Measurements from ENCODE around the gene LASP1. TPM values are rescaled to one million over a fixed set of nuclear protein-coding genes. Genes with fewer than 3 reads are reported as not detected.
A peak's percentile ranks its signal among the peaks of the same experiment; 100 is the strongest.

Gene LASP1
- polyA plus RNA-seq, 1 donor from 2014 or later, result 44.5 TPM

- peaks cover 3% of the 10 kb centered on the region for H3K36me3 Mint-ChIP-seq
- H3K27ac Mint-ChIP-seq, result peak overlapping the region; percentile 33 to 82 (median 48)
- peak overlapping the region in 2 of 4 donors; percentile 67 to 83 for H3K4me3 Mint-ChIP-seq
- no peaks in the 10 kb centered on the region for H3K9me3 Mint-ChIP-seq
- peaks cover 42 to 59% (median 47%) of the 10 kb centered on the region in 3 donors for H3K4me1 Mint-ChIP-seq
- H3K27me3 Mint-ChIP-seq, result no peaks in the 10 kb centered on the region
Measured at GRCh38 chr17:38874505-38875400, 4.9 kb downstream of the LASP1 start.

DNA sequence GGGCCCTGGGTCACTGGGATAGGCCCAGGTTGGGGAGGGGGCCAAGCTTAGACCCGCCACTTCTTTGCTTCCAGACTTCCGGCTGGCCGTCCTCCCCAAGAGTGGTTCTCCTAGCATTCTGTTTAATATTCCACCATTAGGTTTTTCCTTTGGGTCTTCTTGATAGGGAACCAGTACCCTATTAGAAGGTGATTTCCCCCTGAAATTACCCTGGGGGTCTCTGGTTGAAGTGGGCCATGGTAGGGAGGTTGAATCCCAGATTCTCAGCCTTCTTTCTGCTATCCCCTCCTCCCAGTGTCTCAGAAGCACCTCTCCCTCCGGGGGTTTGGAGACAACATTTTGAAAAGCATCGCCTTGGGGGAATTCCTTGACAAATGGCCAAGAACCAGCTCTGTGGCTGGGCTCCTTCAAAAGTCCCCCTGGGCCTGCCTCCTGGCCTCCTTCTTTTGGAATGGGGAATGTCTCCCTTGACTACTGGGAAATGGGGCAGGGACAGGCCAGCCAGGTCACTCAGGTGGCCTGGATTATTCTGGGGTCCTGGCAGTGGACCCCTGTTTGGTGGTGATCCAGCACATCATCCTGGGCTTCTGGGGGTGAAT is 5.7 kb downstream of the LASP1 start:
- Mint-ChIP-seq H3K36me3 (peaks cover 3% of the 10 kb centered on the region), H3K4me3 (peak overlapping the region in 3 of 4 donors; percentile 57 to 71 (median 67)), H3K4me1 (peaks cover 42 to 61% (median 48%) of the 10 kb centered on the region in 3 donors), H3K9me3 (no peaks in the 10 kb centered on the region), H3K27ac (peak overlapping the region; percentile 48 to 76 (median 54)), H3K27me3 (no peaks in the 10 kb centered on the region)

GRCh38 chr17:38877130-38877851 is 7.4 kb downstream of the LASP1 start:
- H3K36me3 Mint-ChIP-seq, result peaks cover 3% of the 10 kb centered on the region
- H3K4me3 Mint-ChIP-seq, result peak overlapping the region in 3 of 4 donors; percentile 74 to 77 (median 74)
- H3K27me3 Mint-ChIP-seq, result no peaks in the 10 kb centered on the region
- H3K4me1 Mint-ChIP-seq, result peaks cover 35 to 59% (median 40%) of the 10 kb centered on the region in 3 donors
- no peaks in the 10 kb centered on the region for H3K9me3 Mint-ChIP-seq
- peak overlapping the region; percentile 81 to 93 (median 92) for H3K27ac Mint-ChIP-seq

DNA sequence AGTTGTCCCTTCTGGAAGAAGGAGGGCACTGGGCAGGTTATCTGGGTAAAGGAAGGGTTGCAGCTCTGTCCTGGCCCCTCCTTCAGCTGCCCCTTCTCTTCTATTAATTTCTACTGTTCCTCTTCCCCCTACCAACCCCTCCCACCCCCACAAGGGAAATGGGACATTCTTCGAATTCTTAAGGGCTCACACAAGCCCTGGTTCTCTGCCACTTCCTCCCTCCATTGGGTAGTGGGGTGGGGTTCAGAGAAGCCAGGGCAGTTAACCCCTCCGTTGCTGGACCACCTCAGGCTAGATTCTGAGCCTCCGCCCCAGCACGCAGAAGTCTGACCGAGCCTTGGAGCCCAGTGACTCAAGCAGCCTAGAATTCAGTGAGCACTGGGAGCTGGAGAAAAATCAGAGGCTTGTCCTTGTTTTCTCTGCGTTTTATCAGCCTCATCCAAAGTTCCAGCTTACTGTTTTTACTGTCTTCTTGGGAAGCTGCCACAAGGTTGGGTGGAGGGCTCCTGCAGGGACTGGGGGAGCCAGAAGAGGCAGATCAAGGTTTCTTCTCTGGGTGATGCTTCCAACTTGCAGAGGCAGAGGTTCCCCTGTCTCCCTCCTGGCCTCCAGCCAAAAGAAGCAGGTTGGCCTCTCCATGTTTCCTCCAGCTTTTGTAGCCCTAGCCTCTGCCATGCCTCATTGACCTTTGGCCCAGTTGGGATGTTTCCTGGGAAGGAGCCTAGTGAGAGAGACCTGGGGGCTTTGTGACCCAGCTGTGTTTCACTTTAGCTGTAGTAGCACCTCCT is 10.2 kb downstream of the LASP1 start:
- no peaks in the 10 kb centered on the region for H3K9me3 Mint-ChIP-seq
- H3K4me1 Mint-ChIP-seq, result peaks cover 37 to 48% (median 43%) of the 10 kb centered on the region in 3 donors
- H3K27me3 Mint-ChIP-seq, result no peaks in the 10 kb centered on the region
- peak overlapping the region in 3 of 4 donors; percentile 23 to 59 (median 32) for H3K4me3 Mint-ChIP-seq
- peak overlapping the region in 2 of 3 donors; percentile 21 to 87 for H3K27ac Mint-ChIP-seq
- H3K36me3 Mint-ChIP-seq, result peaks cover 2% of the 10 kb centered on the region

GRCh38 chr17:38881600-38882191 is 11.8 kb downstream of the LASP1 start:
- Mint-ChIP-seq H3K27me3 (no peaks in the 10 kb centered on the region), H3K9me3 (no peaks in the 10 kb centered on the region), H3K4me1 (peaks cover 38 to 53% (median 42%) of the 10 kb centered on the region in 3 donors), H3K4me3 (peak overlapping the region in 1 of 4 donors; percentile 83), H3K27ac (peak overlapping the region in 2 of 3 donors; percentile 71 to 89), H3K36me3 (peaks cover 2% of the 10 kb centered on the region)

GRCh38 chr17:38882870-38883269 is 13.0 kb downstream of the LASP1 start:
- peak overlapping the region in 2 of 3 donors; percentile 78 to 91 for H3K27ac Mint-ChIP-seq
- H3K27me3 Mint-ChIP-seq, result no peaks in the 10 kb centered on the region
- H3K4me1 Mint-ChIP-seq, result peaks cover 29 to 45% (median 40%) of the 10 kb centered on the region in 3 donors
- no peaks in the 10 kb centered on the region for H3K9me3 Mint-ChIP-seq
- peaks cover 2% of the 10 kb centered on the region for H3K36me3 Mint-ChIP-seq
- peak overlapping the region in 1 of 4 donors; percentile 66 for H3K4me3 Mint-ChIP-seq

- H3K4me3 Mint-ChIP-seq, result peak overlapping the region in 3 of 4 donors; percentile 69 to 93 (median 85)
- no peaks in the 10 kb centered on the region for H3K27me3 Mint-ChIP-seq
- H3K4me1 Mint-ChIP-seq, result peaks cover 20 to 40% (median 34%) of the 10 kb centered on the region in 3 donors
- H3K36me3 Mint-ChIP-seq, result peaks cover 2% of the 10 kb centered on the region
- H3K9me3 Mint-ChIP-seq, result no peaks in the 10 kb centered on the region
- H3K27ac Mint-ChIP-seq, result peak overlapping the region; percentile 77 to 91 (median 83)
Measured at GRCh38 chr17:38883592-38884526, 14.0 kb downstream of the LASP1 start.

GRCh38 chr17:38885044-38885727 is 15.3 kb downstream of the LASP1 start:
- Mint-ChIP-seq H3K4me1 (peaks cover 15 to 39% (median 34%) of the 10 kb centered on the region in 3 donors), H3K4me3 (peak overlapping the region in 2 of 4 donors; percentile 72 to 78), H3K27me3 (no peaks in the 10 kb centered on the region), H3K27ac (peak overlapping the region; percentile 31 to 70 (median 67)), H3K9me3 (no peaks in the 10 kb centered on the region), H3K36me3 (peaks cover 2% of the 10 kb centered on the region)

DNA sequence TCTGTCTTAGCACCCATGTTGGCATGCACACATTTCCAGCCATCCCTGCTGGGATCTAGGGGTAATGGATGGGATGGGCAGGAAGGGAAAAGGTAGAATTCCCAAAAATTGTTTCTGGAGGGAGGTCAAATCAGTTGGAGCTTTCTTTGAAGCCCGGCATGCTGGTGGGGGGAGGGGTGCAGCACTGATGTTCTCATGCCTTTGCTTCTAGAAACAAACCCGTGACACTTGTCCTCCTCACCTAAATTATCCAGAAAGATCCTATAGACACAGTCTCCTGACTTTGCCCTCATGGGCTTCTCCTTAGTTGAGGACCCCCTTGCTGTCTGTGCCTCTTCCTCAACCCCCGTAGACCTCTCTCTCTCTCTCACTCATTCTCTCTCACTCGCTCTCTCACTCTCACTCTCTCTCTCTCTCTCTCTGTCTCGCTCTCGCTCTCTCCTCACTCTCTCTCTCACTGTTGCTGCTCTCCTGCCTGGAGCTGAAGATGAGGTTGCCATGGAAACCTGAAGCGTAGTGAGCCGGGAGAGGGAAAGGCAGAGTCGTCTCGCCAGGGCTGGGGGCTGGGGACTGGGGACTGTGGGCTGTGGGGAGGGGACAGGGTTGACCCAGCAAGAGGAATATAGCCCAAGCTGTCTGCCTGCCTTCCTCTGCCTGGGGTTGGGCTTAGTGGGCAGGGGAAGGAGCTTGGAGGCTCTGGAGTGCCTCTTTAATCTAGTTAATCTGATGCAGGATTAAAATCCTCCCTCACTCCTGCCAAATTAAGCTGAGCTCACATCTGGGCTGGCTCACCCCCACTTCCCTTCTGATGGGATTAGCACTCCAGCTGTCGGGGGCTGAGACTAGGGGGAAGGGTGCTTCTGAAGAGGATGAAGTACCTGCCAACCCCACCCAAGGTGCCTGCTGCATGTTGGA is 16.1 kb downstream of the LASP1 start:
- H3K27me3 Mint-ChIP-seq, result no peaks in the 10 kb centered on the region
- H3K4me3 Mint-ChIP-seq, result peak overlapping the region in 1 of 4 donors; percentile 78
- peaks cover 2% of the 10 kb centered on the region for H3K36me3 Mint-ChIP-seq
- peaks cover 15 to 38% (median 34%) of the 10 kb centered on the region in 3 donors for H3K4me1 Mint-ChIP-seq
- H3K9me3 Mint-ChIP-seq, result no peaks in the 10 kb centered on the region
- H3K27ac Mint-ChIP-seq, result peak overlapping the region in 2 of 3 donors; percentile 42 to 67

GRCh38 chr17:38886643-38887010 is 16.8 kb downstream of the LASP1 start:
- Mint-ChIP-seq H3K9me3 (no peaks in the 10 kb centered on the region), H3K36me3 (peaks cover 2% of the 10 kb centered on the region), H3K4me1 (peaks cover 19 to 32% (median 28%) of the 10 kb centered on the region in 3 donors)

DNA sequence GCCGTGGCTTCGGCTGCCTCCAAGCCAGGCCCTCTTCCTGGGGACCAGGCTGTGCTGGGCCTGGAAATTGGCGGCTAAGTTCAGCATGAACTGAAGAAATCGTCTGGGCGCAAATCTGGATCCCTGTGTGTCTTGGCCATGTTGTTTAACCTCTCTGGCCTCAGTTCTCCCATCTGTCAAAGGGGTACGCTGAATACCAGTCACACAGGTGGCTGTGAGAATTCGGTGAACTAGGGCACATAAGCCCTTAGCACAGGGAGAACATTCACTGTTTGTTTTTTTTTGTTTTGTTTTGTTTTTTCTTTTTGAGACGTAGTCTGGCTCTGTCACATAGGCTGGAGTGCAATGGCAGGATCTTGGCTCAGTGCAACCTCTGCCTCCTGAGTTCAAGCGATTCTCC is 19.0 kb downstream of the LASP1 start:
- H3K27me3 Mint-ChIP-seq, result no peaks in the 10 kb centered on the region
- H3K4me3 Mint-ChIP-seq, result no peak overlapping the region
- no peak overlapping the region for H3K27ac Mint-ChIP-seq
- H3K36me3 Mint-ChIP-seq, result no peaks in the 10 kb centered on the region
- peaks cover 12 to 21% (median 14%) of the 10 kb centered on the region in 3 donors for H3K4me1 Mint-ChIP-seq
- no peaks in the 10 kb centered on the region for H3K9me3 Mint-ChIP-seq

More at GRCh38 chr17:38886643-38887010, 16.8 kb downstream of the LASP1 start:
- Mint-ChIP-seq H3K27ac (no peak overlapping the region), H3K27me3 (no peaks in the 10 kb centered on the region), H3K4me3 (no peak overlapping the region)
